Measurements from ENCODE around the gene TFF3. TPM values are rescaled to one million over a fixed set of nuclear protein-coding genes. Genes with fewer than 3 reads are reported as not detected.

TFF3 gene
- 4.8 TPM for total RNA-seq
- long read RNA-seq, partial matches to known transcripts, result 0 of 1 reads
- long read RNA-seq, other reads (novel, unspliced or antisense), result 0 of 1 reads

GRCh38 chr21:42315296-42315891 is at the start of gene TFF3:
Gene TFF3 (minus strand): TSS chr21:42315409. CDS start chr21:42315374, 35 bp downstream.
- DNase-seq (ENCODE audit: low spot score), result peak; percentile 72
- intact Hi-C loops (cut with DNase I), result no loop called here

GRCh38 chr21:42364304-42364865 is 49.2 kb upstream of the TFF3 start:
- DNase-seq (ENCODE audit: low spot score), result no peak
- intact Hi-C loops (cut with DNase I), result no loop called here

GRCh38 chr21:42363312-42363711 is 48.1 kb upstream of the TFF3 start:
- intact Hi-C loops (cut with DNase I), result no loop called here
- DNase-seq (ENCODE audit: low spot score), result no peak

- DNase-seq (ENCODE audit: low spot score), result no peak
- intact Hi-C loops (cut with DNase I), result no loop called here
These were observed 47.5 kb upstream of the TFF3 start for GRCh38 chr21:42362700-42363099.

GRCh38 chr21:42362198-42362597 is 47.0 kb upstream of the TFF3 start:
- no peak for DNase-seq (ENCODE audit: low spot score)
- intact Hi-C loops (cut with DNase I), result no loop called here

GRCh38 chr21:42361286-42361685 is 46.1 kb upstream of the TFF3 start:
- no peak for DNase-seq (ENCODE audit: low spot score)
- intact Hi-C loops (cut with DNase I), result no loop called here

- no peak for DNase-seq (ENCODE audit: low spot score)
- intact Hi-C loops (cut with DNase I), result no loop called here
These were observed 45.1 kb upstream of the TFF3 start for GRCh38 chr21:42360317-42360716.

GRCh38 chr21:42358937-42359336 is 43.7 kb upstream of the TFF3 start:
- intact Hi-C loops (cut with DNase I), result no loop called here
- DNase-seq (ENCODE audit: low spot score), result no peak

- DNase-seq (ENCODE audit: low spot score), result no peak
- intact Hi-C loops (cut with DNase I), result no loop called here
These were observed 43.1 kb upstream of the TFF3 start for GRCh38 chr21:42358261-42358660.

- DNase-seq (ENCODE audit: low spot score), result no peak
- intact Hi-C loops (cut with DNase I), result no loop called here
These were observed 42.1 kb upstream of the TFF3 start for GRCh38 chr21:42357307-42357706.

GRCh38 chr21:42356650-42357049 is 41.4 kb upstream of the TFF3 start:
- intact Hi-C loops (cut with DNase I), result no loop called here
- peak; percentile 9 for DNase-seq (ENCODE audit: low spot score)

- intact Hi-C loops (cut with DNase I), result no loop called here
- no peak for DNase-seq (ENCODE audit: low spot score)
These were observed 40.8 kb upstream of the TFF3 start for GRCh38 chr21:42356046-42356445.

GRCh38 chr21:42353623-42354022 is 38.4 kb upstream of the TFF3 start:
- intact Hi-C loops (cut with DNase I), result no loop called here
- DNase-seq (ENCODE audit: low spot score), result no peak

GRCh38 chr21:42352441-42353095 is 37.4 kb upstream of the TFF3 start:
- intact Hi-C loops (cut with DNase I), result no loop called here
- DNase-seq (ENCODE audit: low spot score), result no peak

GRCh38 chr21:42351626-42352440 is 36.6 kb upstream of the TFF3 start:
- DNase-seq (ENCODE audit: low spot score), result no peak
- intact Hi-C loops (cut with DNase I), result no loop called here

GRCh38 chr21:42350927-42351426 is 35.8 kb upstream of the TFF3 start, which contains the start of gene TFF2:
Gene TFF2 (minus strand): TSS chr21:42350994. CDS start chr21:42350957, 37 bp downstream.
- DNase-seq (ENCODE audit: low spot score), result no peak
- intact Hi-C loops (cut with DNase I), result no loop called here

GRCh38 chr21:42350318-42350910 is 35.2 kb upstream of the TFF3 start:
- DNase-seq (ENCODE audit: low spot score), result no peak
- intact Hi-C loops (cut with DNase I), result no loop called here

GRCh38 chr21:42349420-42350317 is 34.5 kb upstream of the TFF3 start:
- intact Hi-C loops (cut with DNase I), result no loop called here
- DNase-seq (ENCODE audit: low spot score), result no peak

- DNase-seq (ENCODE audit: low spot score), result no peak
- intact Hi-C loops (cut with DNase I), result no loop called here
These were observed 33.6 kb upstream of the TFF3 start for GRCh38 chr21:42348762-42349161.

Data from cardiac septum (tissue), 1 donor.